ENCODE measurements around the gene OR4B1.

DNA sequence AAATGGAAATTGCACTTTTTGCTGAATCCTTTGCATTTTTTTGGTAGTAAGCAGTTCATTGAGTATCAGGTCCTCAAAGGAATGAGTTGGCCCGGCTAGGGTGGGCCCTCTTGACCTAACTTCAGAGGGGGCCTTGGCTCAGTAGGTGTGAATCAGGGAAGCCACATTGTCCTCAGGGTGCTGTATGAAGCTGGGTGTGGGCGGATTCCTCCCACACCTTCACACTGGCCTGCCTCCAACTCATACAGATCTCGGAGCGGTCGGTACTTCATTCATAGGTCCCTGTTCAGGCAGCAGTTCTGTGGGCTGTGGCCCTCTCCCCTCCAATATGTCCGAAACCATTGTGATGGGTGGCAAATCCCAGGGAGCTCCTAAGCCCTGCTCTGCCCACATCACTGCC lies 47.4 kb upstream of the OR4B1 start:
- TF ChIP-seq, protein P1, sequence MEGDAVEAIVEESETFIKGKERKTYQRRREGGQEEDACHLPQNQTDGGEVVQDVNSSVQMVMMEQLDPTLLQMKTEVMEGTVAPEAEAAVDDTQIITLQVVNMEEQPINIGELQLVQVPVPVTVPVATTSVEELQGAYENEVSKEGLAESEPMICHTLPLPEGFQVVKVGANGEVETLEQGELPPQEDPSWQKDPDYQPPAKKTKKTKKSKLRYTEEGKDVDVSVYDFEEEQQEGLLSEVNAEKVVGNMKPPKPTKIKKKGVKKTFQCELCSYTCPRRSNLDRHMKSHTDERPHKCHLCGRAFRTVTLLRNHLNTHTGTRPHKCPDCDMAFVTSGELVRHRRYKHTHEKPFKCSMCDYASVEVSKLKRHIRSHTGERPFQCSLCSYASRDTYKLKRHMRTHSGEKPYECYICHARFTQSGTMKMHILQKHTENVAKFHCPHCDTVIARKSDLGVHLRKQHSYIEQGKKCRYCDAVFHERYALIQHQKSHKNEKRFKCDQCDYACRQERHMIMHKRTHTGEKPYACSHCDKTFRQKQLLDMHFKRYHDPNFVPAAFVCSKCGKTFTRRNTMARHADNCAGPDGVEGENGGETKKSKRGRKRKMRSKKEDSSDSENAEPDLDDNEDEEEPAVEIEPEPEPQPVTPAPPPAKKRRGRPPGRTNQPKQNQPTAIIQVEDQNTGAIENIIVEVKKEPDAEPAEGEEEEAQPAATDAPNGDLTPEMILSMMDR (conservative IDR thresholded peaks at IDR 0.05; ENCODE audit: low read depth in 2 of 2), result no peak
- TF ChIP-seq POLR2AphosphoS5 (IDR thresholded peaks at IDR 0.05; ENCODE audit: low read depth), result no peak
- no peak for TF ChIP-seq EZH2 (IDR thresholded peaks at IDR 0.05; ENCODE audit: low read depth, unreplicated experiment)
- no peak for TF ChIP-seq CREB1 (CRISPR knock-in tag; IDR thresholded peaks at IDR 0.05; ENCODE audit: low read depth)
- TF ChIP-seq, protein P2, sequence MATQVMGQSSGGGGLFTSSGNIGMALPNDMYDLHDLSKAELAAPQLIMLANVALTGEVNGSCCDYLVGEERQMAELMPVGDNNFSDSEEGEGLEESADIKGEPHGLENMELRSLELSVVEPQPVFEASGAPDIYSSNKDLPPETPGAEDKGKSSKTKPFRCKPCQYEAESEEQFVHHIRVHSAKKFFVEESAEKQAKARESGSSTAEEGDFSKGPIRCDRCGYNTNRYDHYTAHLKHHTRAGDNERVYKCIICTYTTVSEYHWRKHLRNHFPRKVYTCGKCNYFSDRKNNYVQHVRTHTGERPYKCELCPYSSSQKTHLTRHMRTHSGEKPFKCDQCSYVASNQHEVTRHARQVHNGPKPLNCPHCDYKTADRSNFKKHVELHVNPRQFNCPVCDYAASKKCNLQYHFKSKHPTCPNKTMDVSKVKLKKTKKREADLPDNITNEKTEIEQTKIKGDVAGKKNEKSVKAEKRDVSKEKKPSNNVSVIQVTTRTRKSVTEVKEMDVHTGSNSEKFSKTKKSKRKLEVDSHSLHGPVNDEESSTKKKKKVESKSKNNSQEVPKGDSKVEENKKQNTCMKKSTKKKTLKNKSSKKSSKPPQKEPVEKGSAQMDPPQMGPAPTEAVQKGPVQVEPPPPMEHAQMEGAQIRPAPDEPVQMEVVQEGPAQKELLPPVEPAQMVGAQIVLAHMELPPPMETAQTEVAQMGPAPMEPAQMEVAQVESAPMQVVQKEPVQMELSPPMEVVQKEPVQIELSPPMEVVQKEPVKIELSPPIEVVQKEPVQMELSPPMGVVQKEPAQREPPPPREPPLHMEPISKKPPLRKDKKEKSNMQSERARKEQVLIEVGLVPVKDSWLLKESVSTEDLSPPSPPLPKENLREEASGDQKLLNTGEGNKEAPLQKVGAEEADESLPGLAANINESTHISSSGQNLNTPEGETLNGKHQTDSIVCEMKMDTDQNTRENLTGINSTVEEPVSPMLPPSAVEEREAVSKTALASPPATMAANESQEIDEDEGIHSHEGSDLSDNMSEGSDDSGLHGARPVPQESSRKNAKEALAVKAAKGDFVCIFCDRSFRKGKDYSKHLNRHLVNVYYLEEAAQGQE (IDR thresholded peaks at IDR 0.05; ENCODE audit: unreplicated experiment), result no peak
